Astrocyte of the cerebellum (primary cell): ENCODE results near the gene TAAR6.
"Not testable (repeated sequence)": the region's sequence is repeated elsewhere in the genome, so short reads cannot be mapped to it uniquely, and the experiment has no call there.

ENCODE experiments used
- DNase-seq: peaks from one replicate; pipeline ENCODE4 v3.0.0-alpha.2; 2011; ENCODE audit warnings: low read depth
- H3K4me3 ChIP-seq: 2 replicates; pipeline ENCODE4 v1.5.1; 2011; ENCODE audit warnings: mild to moderate bottlenecking, low read depth, low read length, moderate library complexity
- in situ Hi-C: cut with HindIII; loops from 2 replicates; pipeline ENCODE4 v1.10.0; 2017; ENCODE audit warnings: low sequenced_read_pairs
- TF ChIP-seq, protein P1 (sequence below): IDR thresholded peaks from 2 replicates; pipeline ENCODE4 v1.5.1; 2012; ENCODE audit warnings: low read length, low read depth, moderate library complexity, mild to moderate bottlenecking; ENCODE audit errors: missing control alignments

TAAR6 gene

DNA sequence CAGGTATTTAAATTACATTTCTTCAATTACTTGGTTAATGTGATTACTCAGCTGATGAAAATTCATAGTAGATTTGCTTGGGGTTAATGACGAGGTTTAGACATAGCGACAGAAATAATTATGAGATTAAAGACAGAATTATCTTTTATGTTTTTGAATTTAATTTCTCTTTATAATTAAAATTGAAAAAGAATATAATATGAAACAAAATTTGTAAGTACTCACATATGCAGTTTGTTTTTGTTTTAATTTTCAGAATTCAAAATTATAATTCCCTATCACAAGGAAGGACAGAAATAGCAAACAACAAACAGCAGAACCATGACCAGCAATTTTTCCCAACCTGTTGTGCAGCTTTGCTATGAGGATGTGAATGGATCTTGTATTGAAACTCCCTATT lies 17.8 kb upstream of the TAAR6 start, which contains the start of gene TAAR8:
TSS of gene TAAR8 (plus strand) at position 301 of the 400 bp plus-strand sequence. CDS start at position 322, 21 bp downstream.
- in situ Hi-C loops = no loop called here
- TF ChIP-seq, protein P1, sequence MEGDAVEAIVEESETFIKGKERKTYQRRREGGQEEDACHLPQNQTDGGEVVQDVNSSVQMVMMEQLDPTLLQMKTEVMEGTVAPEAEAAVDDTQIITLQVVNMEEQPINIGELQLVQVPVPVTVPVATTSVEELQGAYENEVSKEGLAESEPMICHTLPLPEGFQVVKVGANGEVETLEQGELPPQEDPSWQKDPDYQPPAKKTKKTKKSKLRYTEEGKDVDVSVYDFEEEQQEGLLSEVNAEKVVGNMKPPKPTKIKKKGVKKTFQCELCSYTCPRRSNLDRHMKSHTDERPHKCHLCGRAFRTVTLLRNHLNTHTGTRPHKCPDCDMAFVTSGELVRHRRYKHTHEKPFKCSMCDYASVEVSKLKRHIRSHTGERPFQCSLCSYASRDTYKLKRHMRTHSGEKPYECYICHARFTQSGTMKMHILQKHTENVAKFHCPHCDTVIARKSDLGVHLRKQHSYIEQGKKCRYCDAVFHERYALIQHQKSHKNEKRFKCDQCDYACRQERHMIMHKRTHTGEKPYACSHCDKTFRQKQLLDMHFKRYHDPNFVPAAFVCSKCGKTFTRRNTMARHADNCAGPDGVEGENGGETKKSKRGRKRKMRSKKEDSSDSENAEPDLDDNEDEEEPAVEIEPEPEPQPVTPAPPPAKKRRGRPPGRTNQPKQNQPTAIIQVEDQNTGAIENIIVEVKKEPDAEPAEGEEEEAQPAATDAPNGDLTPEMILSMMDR = no peak
- DNase-seq = no peak
- no peak within 1 kb of the TSS for H3K4me3 ChIP-seq

- in situ Hi-C loops, H3K4me3 ChIP-seq, DNase-seq: not testable (repeated sequence)
These were observed 10.0 kb upstream of the TAAR6 start for GRCh38 chr6:132560087-132560486.

GRCh38 chr6:132566404-132566803 lies 3.7 kb upstream of the TAAR6 start:
- in situ Hi-C loops = no loop called here
- TF ChIP-seq, protein P1 = no peak
- H3K4me3 ChIP-seq = no peak overlapping the region
- no peak for DNase-seq

DNA sequence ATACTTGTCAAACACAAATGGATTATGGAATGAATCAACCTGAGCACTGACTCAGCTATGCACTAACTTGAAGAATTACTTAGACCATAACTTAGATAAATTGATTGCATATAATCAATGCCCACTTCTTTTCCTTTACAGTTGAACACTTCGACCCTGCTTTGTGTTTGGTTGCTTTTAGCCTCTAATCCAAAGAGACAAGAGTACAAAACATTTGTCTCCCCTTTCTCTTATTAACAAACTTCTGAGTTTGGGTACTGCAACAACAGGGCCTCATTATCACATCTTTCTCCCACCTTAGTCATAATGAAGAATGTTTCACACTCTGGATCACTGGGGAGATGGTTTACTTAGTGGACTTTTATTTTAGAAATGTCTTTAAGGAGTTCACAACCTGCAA lies 2.6 kb upstream of the TAAR6 start:
- no peak overlapping the region for H3K4me3 ChIP-seq
- in situ Hi-C loops = no loop called here
- TF ChIP-seq, protein P1 = no peak
- no peak for DNase-seq

DNA sequence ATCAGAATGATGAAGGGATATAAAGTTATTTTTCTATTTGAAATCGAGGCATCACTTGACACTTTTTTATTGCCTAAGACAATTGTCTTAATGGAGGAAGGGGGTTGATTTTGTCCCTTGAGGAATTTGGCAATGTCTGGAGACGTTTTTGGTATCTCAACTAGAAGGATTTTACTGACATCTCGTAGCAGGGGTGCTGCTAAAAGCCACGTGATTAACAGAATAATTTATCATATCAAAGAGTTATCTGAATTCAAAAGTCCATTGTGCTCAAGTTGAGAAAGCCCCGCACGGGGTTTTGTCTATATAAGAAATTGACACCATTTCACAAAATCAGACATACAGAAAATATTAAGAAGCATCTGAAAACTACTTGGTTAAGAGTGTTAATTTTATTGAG lies 1.5 kb upstream of the TAAR6 start:
- TF ChIP-seq, protein P1 = no peak
- H3K4me3 ChIP-seq = no peak overlapping the region
- no peak for DNase-seq
- in situ Hi-C loops = no loop called here

DNA sequence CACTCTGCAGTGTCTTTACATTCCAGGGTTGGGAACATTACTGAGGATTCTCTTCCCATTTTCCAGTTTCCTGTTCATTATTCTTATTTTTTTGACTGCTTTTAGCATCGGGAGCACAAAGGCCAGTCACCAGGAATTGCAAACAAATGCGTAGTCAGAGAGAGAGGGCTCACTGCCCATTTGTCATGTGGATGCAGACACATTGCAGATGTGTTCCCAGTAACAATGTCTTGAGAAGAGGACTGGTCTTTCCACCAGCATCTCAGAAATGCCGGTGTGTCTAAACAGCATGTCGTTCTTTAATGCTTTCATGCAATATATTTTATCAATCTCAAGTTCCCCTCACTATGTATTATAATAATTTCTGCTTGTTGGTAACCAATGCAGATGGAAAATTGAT lies 952 bp upstream of the TAAR6 start:
- no peak overlapping the region for H3K4me3 ChIP-seq
- DNase-seq = no peak
- TF ChIP-seq, protein P1 = no peak
- in situ Hi-C loops = no loop called here

DNA sequence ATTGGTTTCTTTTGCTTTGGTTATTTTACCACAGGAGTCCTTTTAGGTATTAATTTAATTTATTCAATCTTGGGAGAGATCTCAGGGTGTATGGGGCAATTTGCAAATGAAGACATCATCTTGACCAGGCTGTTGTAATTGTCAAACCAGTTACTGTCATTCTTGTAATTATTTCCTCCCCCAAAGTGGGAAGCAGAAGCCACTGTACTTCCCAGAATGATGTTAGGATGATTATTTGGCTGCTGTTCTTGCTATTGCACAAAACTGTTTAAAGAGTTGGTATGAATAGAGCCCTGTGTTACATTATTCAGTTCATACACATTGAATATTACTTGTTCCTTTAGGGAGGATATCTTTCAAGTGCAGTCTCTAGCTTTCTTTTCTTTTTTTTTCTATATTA lies 1.7 kb downstream of the TAAR6 start:
- no peak for DNase-seq
- in situ Hi-C loops = no loop called here
- TF ChIP-seq, protein P1 = no peak
- H3K4me3 ChIP-seq = no peak overlapping the region
